Transverse colon (tissue), 4 donors: ENCODE measurements around the gene KCNJ6. TPM values are rescaled to one million over a fixed set of nuclear protein-coding genes. Genes with fewer than 3 reads are reported as not detected.

Experiments
- DNase-seq: peaks from one replicate; pipeline ENCODE4 v3.0.0-alpha.2; 2019
- H3K27ac ChIP-seq, 4 donors: fragments of 200-600 bp; sonication (generic); 2 replicates each; pipeline ENCODE4 v1.5.1; 2016 to 2018; ENCODE audit warnings: inconsistent platforms in 4 of 4
- H3K27me3 ChIP-seq: fragments of 200-600 bp; sonication (generic); 2 replicates; pipeline ENCODE4 v1.5.1; 2017; ENCODE audit warnings: inconsistent platforms
- H3K36me3 ChIP-seq, 4 donors: fragments of 200-600 bp; sonication (generic); 2 replicates each; pipeline ENCODE4 v1.5.1; 2017 to 2019; ENCODE audit warnings: inconsistent platforms in 4 of 4
- H3K4me1 ChIP-seq, 4 donors: fragments of 200-600 bp; sonication (generic); 2 replicates each; pipeline ENCODE4 v1.5.1; 2017 to 2020; ENCODE audit warnings: inconsistent platforms in 4 of 4
- H3K4me3 ChIP-seq, 4 donors: fragments of 200-600 bp; sonication (generic); 1 replicate in 1 of 4; 2 replicates in 3 of 4; pipeline versions ENCODE4 v1.5.1 to v1.6.1; 2017 to 2019; ENCODE audit warnings: inconsistent platforms in 4 of 4
- H3K9me3 ChIP-seq, 2 donors: fragments of 200-600 bp; sonication (generic); 2 replicates each; pipeline ENCODE4 v1.5.1; 2017 to 2019; ENCODE audit warnings: inconsistent platforms in 2 of 2
- CTCF ChIP-seq, 5 experiments: fragments of 200-600 bp in 3 of 5; fragments of 450-650 bp in 2 of 5; sonication (generic) in 3 of 5; IDR thresholded peaks; 1 replicate in 2 of 5; 2 replicates in 3 of 5; pipeline ENCODE4 v1.5.1; 2016 to 2017; ENCODE audit warnings: antibody characterized with exemption in 5 of 5, inconsistent platforms in 3 of 5, mild to moderate bottlenecking in 2 of 5, moderate library complexity in 1 of 5
- EP300 ChIP-seq: sonication (generic); formaldehyde crosslinking; IDR thresholded peaks from one replicate; pipeline ENCODE4 v1.6.1; 2017; ENCODE audit warnings: antibody characterized with exemption, low read depth
- POLR2A ChIP-seq: fragments of 450-650 bp; IDR thresholded peaks from one replicate; pipeline ENCODE4 v1.6.1; 2016; ENCODE audit warnings: antibody characterized with exemption, mild to moderate bottlenecking, moderate library complexity
- POLR2AphosphoS5 ChIP-seq, 3 donors: sonication (generic); formaldehyde crosslinking; IDR thresholded peaks; one replicate each; pipeline ENCODE4 v1.6.1; 2016; ENCODE audit warnings: antibody characterized with exemption in 3 of 3
- WGBS, 2 donors: methylation state at CpG; one replicate each; pipeline ENCODE4 v1.1.5; 2018; ENCODE audit warnings: low coverage in 1 of 2; 5-methylcytosine and 5-hydroxymethylcytosine counted together
- in situ Hi-C, 4 donors: fragments of 200-750 bp; cut with MboI; loops; one replicate each; pipeline versions ENCODE4 v1.15.0 to v1.15.1; 2017; ENCODE audit warnings: low sequenced_read_pairs in 3 of 4, low pct_ligation_motif_present in 1 of 4, low pct_unique_long_range_greater_than_20kb in 1 of 4
- intact Hi-C: fragments of 100-400 bp; cut with DNase I; formaldehyde crosslinking; loops from one replicate; pipeline ENCODE4 v1.15.1; 2023; ENCODE audit warnings: low total_unique reads
- total RNA-seq, 4 donors: library from RNA; depleted of rRNA; stranded (reverse); fragments of >200 nt; gene quantifications; one replicate each; pipeline ENCODE4 v1.1.0, GENCODE V29; 2016

KCNJ6 gene
- total RNA-seq, 4 donors from 2014 or later, result 0.14 to 0.16 TPM; not detected in 2

- 65 to 83% methylated on average over 4 to 5 of the region's 5 CpGs for WGBS, 2 donors
- Histone ChIP-seq H3K4me1 (no peaks in the 10 kb centered on the region), H3K9me3 (no peaks in the 10 kb centered on the region), H3K4me3 (no peak overlapping the region), H3K27me3 (no peaks in the 10 kb centered on the region), H3K27ac (no peak overlapping the region), H3K36me3 (no peaks in the 10 kb centered on the region)
- intact Hi-C loops, result no loop called here
- in situ Hi-C loops, result no loop called here
- TF ChIP-seq POLR2A (no peak), POLR2AphosphoS5 (IDR thresholded peaks at IDR 0.05) (no peak), CTCF (IDR thresholded peaks at IDR 0.05) (no peak), EP300 (no peak)
- DNase-seq, result no peak
Measured at GRCh38 chr21:37587635-37588177, 328.6 kb downstream of the KCNJ6 start.

GRCh38 chr21:37587203-37587602 is 329.1 kb downstream of the KCNJ6 start:
- H3K4me3 ChIP-seq, result no peak overlapping the region
- no peaks in the 10 kb centered on the region for H3K36me3 ChIP-seq
- no peaks in the 10 kb centered on the region for H3K9me3 ChIP-seq
- in situ Hi-C loops, result no loop called here
- intact Hi-C loops, result no loop called here
- H3K27ac ChIP-seq, result no peak overlapping the region
- 95% methylated on average over 4 of the region's 4 CpGs for WGBS, 2 donors
- H3K4me1 ChIP-seq, result no peaks in the 10 kb centered on the region
- no peak for DNase-seq
- TF ChIP-seq CTCF (IDR thresholded peaks at IDR 0.05), result no peak
- TF ChIP-seq POLR2AphosphoS5 (IDR thresholded peaks at IDR 0.05), result no peak
- TF ChIP-seq EP300, result no peak
- TF ChIP-seq POLR2A, result no peak
- no peaks in the 10 kb centered on the region for H3K27me3 ChIP-seq

- Histone ChIP-seq H3K27ac (no peak overlapping the region), H3K4me1 (no peaks in the 10 kb centered on the region), H3K27me3 (no peaks in the 10 kb centered on the region), H3K9me3 (peaks cover 6 to 10% of the 10 kb centered on the region in 2 donors), H3K36me3 (no peaks in the 10 kb centered on the region), H3K4me3 (no peak overlapping the region)
- in situ Hi-C loops (no loop called here), intact Hi-C loops (no loop called here)
- WGBS, 2 donors, result 18 to 45% methylated on average over 2 to 5 of the region's 5 CpGs
- DNase-seq, result no peak
- no peak for TF ChIP-seq POLR2A
- peak; percentile 32 to 53 (median 46) for TF ChIP-seq CTCF (IDR thresholded peaks at IDR 0.05)
Measured at GRCh38 chr21:37582590-37582989, 333.7 kb downstream of the KCNJ6 start.

- H3K4me3 ChIP-seq, result no peak overlapping the region
- H3K36me3 ChIP-seq, result no peaks in the 10 kb centered on the region
- WGBS, 2 donors, result 42 to 57% methylated on average over 3 of the region's 3 CpGs
- DNase-seq, result no peak
- no peaks in the 10 kb centered on the region for H3K4me1 ChIP-seq
- intact Hi-C loops (no loop called here), in situ Hi-C loops (no loop called here)
- peaks cover 6 to 10% of the 10 kb centered on the region in 2 donors for H3K9me3 ChIP-seq
- H3K27ac ChIP-seq, result no peak overlapping the region
- TF ChIP-seq POLR2AphosphoS5 (IDR thresholded peaks at IDR 0.05) (no peak), CTCF (IDR thresholded peaks at IDR 0.05) (no peak), POLR2A (no peak), EP300 (no peak)
- H3K27me3 ChIP-seq, result no peaks in the 10 kb centered on the region
Measured at GRCh38 chr21:37580666-37581065, 335.6 kb downstream of the KCNJ6 start.
